B cell (primary cell): ENCODE results near the gene TCP10L. TPM values are rescaled to one million over a fixed set of nuclear protein-coding genes. Genes with fewer than 3 reads are reported as not detected.

Source experiments
- ATAC-seq: fragments of 200-7000 bp; cut with Tn5 transposase; one replicate; pipeline ENCODE4 v1.10.0; 2021; ENCODE audit warnings: low read depth, mild to moderate bottlenecking, moderate number of reproducible peaks, moderate library complexity
- CTCF ChIA-PET: fragments of 350-600 bp; sonication (Branson Sonifier 250); formaldehyde crosslinking; loops from one replicate; lab custom pipeline; 2021; ENCODE audit warnings: antibody characterized with exemption, inconsistent platforms; lab: Charles Lee
- POLR2A ChIA-PET: fragments of 350-600 bp; sonication (Branson Sonifier 250); formaldehyde crosslinking; loops from one replicate; lab custom pipeline; 2021; ENCODE audit warnings: antibody characterized with exemption; lab: Charles Lee
- DNase-seq: peaks from one replicate; pipeline ENCODE4 v3.0.0; 2013
- H2AFZ ChIP-seq: 2 replicates; pipeline ENCODE4 v1.6.1; 2012; ENCODE audit warnings: mild to moderate bottlenecking, low read depth, low read length; ENCODE audit not compliant: insufficient read depth, poor library complexity, severe bottlenecking
- H3K27ac ChIP-seq, 2 donors: 1 replicate in 1 of 2; 2 replicates in 1 of 2; pipeline ENCODE4 v1.5.1; 2012 to 2013; ENCODE audit warnings: low read length in 2 of 2, mild to moderate bottlenecking in 2 of 2, moderate library complexity in 1 of 2
- H3K27me3 ChIP-seq, 4 experiments: fragments of 200-600 bp in 1 of 4; sonication (generic) in 1 of 4; replicated peaks in 1 of 4; 1 replicate in 2 of 4; 2 replicates in 2 of 4; pipeline versions ENCODE4 v1.6.1 to v1.7.0; 2013 to 2016; ENCODE audit warnings: low read length in 3 of 4, mild to moderate bottlenecking in 2 of 4, mixed read lengths in 1 of 4, moderate library complexity in 1 of 4; ENCODE audit not compliant: insufficient read depth in 4 of 4, control insufficient read depth in 3 of 4; ENCODE audit errors: control extremely low read depth in 1 of 4
- H3K36me3 ChIP-seq, 2 experiments: replicated peaks in 1 of 2; 1 replicate in 1 of 2; 2 replicates in 1 of 2; pipeline versions ENCODE4 v1.6.1 to v1.7.1; 2013; ENCODE audit warnings: low read length in 1 of 2; ENCODE audit not compliant: insufficient read depth in 2 of 2, control insufficient read depth in 1 of 2; ENCODE audit errors: control extremely low read depth in 1 of 2, extremely low read depth in 1 of 2
- H3K4me1 ChIP-seq, 2 donors: fragments of 200-600 bp in 1 of 2; sonication (generic) in 1 of 2; 1 replicate in 1 of 2; 2 replicates in 1 of 2; pipeline versions ENCODE4 v1.5.1 to v1.6.1; 2013 to 2017; ENCODE audit warnings: low read length in 2 of 2; ENCODE audit not compliant: control insufficient read depth in 2 of 2, insufficient read depth in 2 of 2
- H3K4me2 ChIP-seq: replicated peaks from 2 replicates; pipeline ENCODE3; 2012; ENCODE audit warnings: mild to moderate bottlenecking, low read depth, low read length; ENCODE audit not compliant: poor library complexity, severe bottlenecking
- H3K4me3 ChIP-seq, 5 experiments: fragments of 200-600 bp in 1 of 5; sonication (generic) in 1 of 5; 1 replicate in 3 of 5; 2 replicates in 2 of 5; pipeline versions ENCODE4 v1.5.1 to v1.7.0; 2011 to 2016; ENCODE audit warnings: low read length in 4 of 5, mild to moderate bottlenecking in 4 of 5, low read depth in 2 of 5, control low read depth in 1 of 5, moderate library complexity in 1 of 5; ENCODE audit not compliant: insufficient read depth in 1 of 5; ENCODE audit errors: control extremely low read depth in 1 of 5, extremely low read depth in 1 of 5
- H3K79me2 ChIP-seq: fragments of 200-600 bp; sonication (generic); one replicate; pipeline ENCODE4 v1.6.0; 2016; ENCODE audit warnings: low read length; ENCODE audit not compliant: control insufficient read depth, insufficient read depth
- H3K9ac ChIP-seq: fragments of 200-600 bp; sonication (generic); 2 replicates; pipeline ENCODE4 v1.6.1; 2017; ENCODE audit warnings: mild to moderate bottlenecking, low read length, moderate library complexity
- H3K9me3 ChIP-seq, 3 donors: one replicate each; pipeline versions ENCODE4 v1.6.1 to v1.7.1; 2013; ENCODE audit warnings: low read length in 2 of 3; ENCODE audit not compliant: control insufficient read depth in 2 of 3, insufficient read depth in 1 of 3; ENCODE audit errors: control extremely low read depth in 1 of 3
- H4K20me1 ChIP-seq: 2 replicates; pipeline ENCODE4 v1.6.0; 2012; ENCODE audit warnings: mild to moderate bottlenecking, low read length; ENCODE audit not compliant: insufficient read depth, control insufficient read depth, poor library complexity, severe bottlenecking
- H3K27ac Mint-ChIP-seq: one replicate; pipeline ENCODE4 v1.8.0; 2021; ENCODE audit warnings: mixed read lengths
- H3K27me3 Mint-ChIP-seq: one replicate; pipeline ENCODE4 v1.8.0; 2021; ENCODE audit warnings: mixed read lengths
- H3K4me1 Mint-ChIP-seq: one replicate; pipeline ENCODE4 v1.8.0; 2021; ENCODE audit warnings: mixed read lengths
- H3K4me3 Mint-ChIP-seq: one replicate; pipeline ENCODE4 v1.8.0; 2021; ENCODE audit warnings: mixed read lengths
- H3K9me3 Mint-ChIP-seq: one replicate; pipeline ENCODE4 v1.8.0; 2022; ENCODE audit warnings: mixed read lengths; ENCODE audit not compliant: insufficient read depth
- CTCF ChIP-seq: fragments of 200-600 bp; IDR thresholded peaks from one replicate; pipeline ENCODE4 v1.8.0; 2022; ENCODE audit warnings: antibody characterized with exemption, mild to moderate bottlenecking
- EZH2 ChIP-seq: IDR thresholded peaks from 2 replicates; pipeline ENCODE4 v1.6.1; 2012; ENCODE audit warnings: borderline replicate concordance, low read depth, mild to moderate bottlenecking, moderate library complexity, low read length; ENCODE audit not compliant: insufficient read depth, poor library complexity, severe bottlenecking
- WGBS: methylation state at CpG from one replicate; pipeline ENCODE4 v1.1.5; 2013; ENCODE audit warnings: missing lambda C conversion rate; ENCODE audit not compliant: insufficient coverage; 5-methylcytosine and 5-hydroxymethylcytosine counted together
- intact Hi-C: fragments of 100-400 bp; cut with micrococcal nuclease; formaldehyde crosslinking; loops from one replicate; pipeline ENCODE4 v1.10.0; 2022
- polyA plus RNA-seq: library from polyadenylated mRNA; depleted of rRNA; stranded (reverse); fragments of >200 nt; gene quantifications from 2 replicates; pipeline ENCODE4 v1.2.3, GENCODE V29; 2012
- total RNA-seq, 2 donors: library from RNA; stranded (reverse); fragments of 120-200 nt in 1 of 2; gene quantifications; 1 replicate in 1 of 2; 2 replicates in 1 of 2; pipeline versions ENCODE4 v1.2.3 to v1.2.4, GENCODE V29; 2013 to 2022

The TCP10L gene
- total and polyA plus RNA-seq, 2 donors (not counting 1 experiment from before 2014, with no cell fraction given): 0.39 TPM

GRCh38 chr21:32595431-32595830 lies 10.1 kb upstream of the TCP10L start:
- Mint-ChIP-seq H3K4me1 (peaks cover 4% of the 10 kb centered on the region), H3K27ac (no peak overlapping the region), H3K4me3 (no peak overlapping the region), H3K9me3 (no peaks in the 10 kb centered on the region), H3K27me3 (no peaks in the 10 kb centered on the region)
- no peaks in the 10 kb centered on the region for H3K9me3 ChIP-seq
- DNase-seq: no peak
- intact Hi-C loops: no loop called here
- ChIA-PET POLR2A (no interaction called here), CTCF (no interaction called here)
- peaks cover 6% of the 10 kb centered on the region for H4K20me1 ChIP-seq
- H3K4me2 ChIP-seq: no peak overlapping the region
- no peak overlapping the region for H3K9ac ChIP-seq
- no peaks in the 10 kb centered on the region for H3K27me3 ChIP-seq
- no peak overlapping the region for H3K4me3 ChIP-seq
- H3K4me1 ChIP-seq: no peaks in the 10 kb centered on the region
- no peak for TF ChIP-seq CTCF
- no peak for TF ChIP-seq EZH2
- no peak overlapping the region for H3K27ac ChIP-seq
- WGBS: 98% methylated on average over 11 of the region's 11 CpGs
- H2AFZ ChIP-seq: no peak overlapping the region
- peaks cover 4 to 7% of the 10 kb centered on the region in 2 experiments for H3K36me3 ChIP-seq
- no peak for ATAC-seq
- no peaks in the 10 kb centered on the region for H3K79me2 ChIP-seq

DNA sequence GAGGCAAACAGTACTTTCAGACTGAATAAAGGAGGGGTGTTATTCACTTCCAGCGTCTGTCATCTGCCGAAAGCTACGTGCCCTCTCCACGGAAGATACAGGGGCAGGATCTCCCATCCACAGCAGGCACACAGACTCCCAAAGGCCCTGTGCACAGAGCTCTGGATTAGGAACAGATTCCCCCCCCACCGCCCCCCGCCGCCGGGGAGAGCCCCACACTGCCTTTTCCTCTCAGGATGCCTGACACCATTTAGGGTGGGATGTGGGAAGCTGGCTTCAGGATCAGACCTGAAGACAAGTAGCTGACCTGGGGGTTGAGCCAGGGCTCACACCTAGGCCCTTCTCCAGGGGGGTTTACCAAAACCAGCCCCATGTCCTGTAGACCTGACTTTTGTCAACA lies 8.4 kb upstream of the TCP10L start:
- H3K27me3 ChIP-seq: no peaks in the 10 kb centered on the region
- no peak overlapping the region for H2AFZ ChIP-seq
- no peak overlapping the region for H3K4me2 ChIP-seq
- H3K4me3 ChIP-seq: no peak overlapping the region
- H3K9me3 Mint-ChIP-seq: no peaks in the 10 kb centered on the region
- no peaks in the 10 kb centered on the region for H3K4me1 Mint-ChIP-seq
- H3K27ac Mint-ChIP-seq: no peak overlapping the region
- H3K27me3 Mint-ChIP-seq: no peaks in the 10 kb centered on the region
- CTCF ChIA-PET: interaction anchor here (0.6 kb wide), 1 partner anchor 122 kb away, joined by 4 read pairs; no protein-coding TSS in a partner anchor
- POLR2A ChIA-PET: no interaction called here
- H3K27ac ChIP-seq: no peak overlapping the region
- H3K36me3 ChIP-seq: peaks cover 0 to 3% of the 10 kb centered on the region in 2 experiments
- H3K4me3 Mint-ChIP-seq: no peak overlapping the region
- ATAC-seq (no peak), DNase-seq (no peak)
- no peaks in the 10 kb centered on the region for H3K9me3 ChIP-seq
- H3K79me2 ChIP-seq: no peaks in the 10 kb centered on the region
- no peaks in the 10 kb centered on the region for H4K20me1 ChIP-seq
- no peaks in the 10 kb centered on the region for H3K4me1 ChIP-seq
- intact Hi-C loops: no loop called here
- H3K9ac ChIP-seq: no peak overlapping the region
- TF ChIP-seq CTCF: no peak
- TF ChIP-seq EZH2: no peak
- no CpG with 5 or more reads among the region's 8 CpGs for WGBS
